SU-DHL-6 (cell line): ENCODE measurements around the gene PRKCE.

Experiments used
- CTCF ChIP-seq: fragments of 200-600 bp; sonication (generic); IDR thresholded peaks from one replicate; pipeline ENCODE4 v1.5.1; 2017; ENCODE audit warnings: antibody characterized with exemption, mild to moderate bottlenecking, low read length, moderate library complexity; ENCODE audit not compliant: insufficient read depth, poor library complexity, severe bottlenecking
- EZH2phosphoT487 ChIP-seq: fragments of 200-600 bp; sonication (generic), shearing (Covaris generic); conservative IDR thresholded peaks from 2 replicates; pipeline ENCODE4 v1.6.1; 2018; ENCODE audit warnings: mild to moderate bottlenecking, antibody characterized with exemption, low read length, moderate library complexity, mixed read lengths

GRCh38 chr2:45812011-45812500 lies 160.6 kb downstream of the PRKCE start:
- TF ChIP-seq CTCF (no peak), EZH2phosphoT487 (no peak)
